Kidney epithelial cell (primary cell): Measurements from ENCODE around the gene SLC9A3. TPM values are rescaled to one million over a fixed set of nuclear protein-coding genes. Genes with fewer than 3 reads are reported as not detected.

Experiments used
- DNase-seq: peaks from one replicate; pipeline ENCODE4 v3.0.0-alpha.2; 2010; ENCODE audit warnings: low read depth
- H3K27me3 ChIP-seq: 2 replicates; pipeline ENCODE4 v1.6.0; 2011; ENCODE audit warnings: low read length; ENCODE audit not compliant: control insufficient read depth, insufficient read depth
- H3K36me3 ChIP-seq: 2 replicates; pipeline ENCODE4 v1.5.1; 2011; ENCODE audit warnings: low read length; ENCODE audit not compliant: control insufficient read depth, insufficient read depth
- H3K4me3 ChIP-seq: 2 replicates; pipeline ENCODE4 v1.5.1; 2011; ENCODE audit warnings: low read depth, mild to moderate bottlenecking, control low read depth, low read length
- CTCF ChIP-seq: IDR thresholded peaks from 2 replicates; pipeline ENCODE4 v1.5.1; 2011; ENCODE audit warnings: mild to moderate bottlenecking, moderate library complexity, low read length, control low read depth, inconsistent platforms; ENCODE audit not compliant: insufficient read depth, poor library complexity, severe bottlenecking
- total RNA-seq: library from RNA; depleted of rRNA; stranded (reverse); fragments of >200 nt; gene quantifications from 2 replicates; pipeline ENCODE4 v1.2.3, GENCODE V29; 2015

SLC9A3 gene
- total RNA-seq, 1 donor from 2014 or later, result 3.6 TPM

DNA sequence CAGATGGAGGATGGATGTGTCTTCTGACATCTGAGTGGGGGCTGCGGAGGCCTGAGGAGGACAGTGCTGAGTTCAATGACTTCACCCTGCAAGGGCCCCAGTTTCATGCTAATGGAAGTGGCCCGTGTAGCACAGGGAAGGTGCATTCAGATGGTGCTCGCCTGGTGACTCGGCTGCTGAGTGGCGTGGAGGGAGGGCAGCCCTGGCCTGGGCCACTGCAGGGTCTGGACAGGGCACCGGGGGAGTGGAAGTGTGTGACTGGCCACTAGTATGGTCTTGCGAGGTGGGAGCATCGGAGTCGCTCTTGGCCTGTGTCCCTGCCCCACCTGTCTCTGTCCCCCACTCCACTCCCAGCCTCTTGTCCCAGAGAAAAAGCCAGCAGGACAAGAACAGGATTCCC lies 1.7 kb upstream of the SLC9A3 start:
- TF ChIP-seq CTCF, result no peak
- H3K27me3 ChIP-seq, result peaks cover 86% of the 10 kb centered on the region
- H3K36me3 ChIP-seq, result no peaks in the 10 kb centered on the region
- H3K4me3 ChIP-seq, result no peak overlapping the region
- no peak for DNase-seq

GRCh38 chr5:524973-525761 lies 918 bp upstream of the SLC9A3 start:
- no peak for DNase-seq
- Histone ChIP-seq H3K27me3 (peaks cover 86% of the 10 kb centered on the region), H3K4me3 (no peak overlapping the region), H3K36me3 (no peaks in the 10 kb centered on the region)
- no peak for TF ChIP-seq CTCF

DNA sequence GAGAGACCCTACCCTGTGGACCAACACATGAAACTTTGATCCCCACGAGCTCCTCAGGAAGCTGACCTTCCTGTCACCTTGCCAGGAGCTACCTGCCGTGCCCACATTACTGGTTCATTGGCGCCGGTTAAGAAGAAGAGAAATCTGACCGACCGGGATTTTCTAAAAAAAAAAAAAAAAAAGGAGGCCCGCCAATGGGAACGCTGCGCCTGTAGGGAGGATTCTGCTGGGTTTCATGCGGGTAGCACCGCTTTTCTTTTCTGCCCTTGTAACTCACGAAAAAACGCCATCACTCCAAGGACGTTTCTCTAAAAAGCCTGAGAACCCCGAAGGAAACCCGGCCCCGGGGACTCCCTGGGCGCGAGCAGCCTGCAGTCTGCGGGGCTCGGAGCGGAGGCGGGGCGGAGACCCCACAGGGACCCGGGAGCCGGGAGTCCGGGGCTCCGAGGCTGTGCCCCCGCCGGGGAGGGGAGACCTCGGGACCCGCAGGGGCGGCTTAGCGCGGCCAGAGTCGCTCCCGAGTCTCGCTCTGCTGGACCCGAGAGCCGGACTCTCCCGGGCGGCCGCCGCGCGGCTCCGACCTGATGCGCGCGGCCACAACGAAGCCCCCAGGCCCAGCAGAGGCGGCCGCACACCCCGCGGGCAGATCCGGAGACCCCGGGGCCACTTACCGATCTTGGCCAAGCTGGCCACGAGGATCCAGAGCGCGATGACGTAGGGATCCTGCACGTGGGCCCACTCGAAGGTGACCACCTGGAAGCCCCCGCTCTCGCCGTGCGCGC lies 617 bp downstream of the SLC9A3 start:
- H3K36me3 ChIP-seq, result no peaks in the 10 kb centered on the region
- TF ChIP-seq CTCF, result no peak

DNA sequence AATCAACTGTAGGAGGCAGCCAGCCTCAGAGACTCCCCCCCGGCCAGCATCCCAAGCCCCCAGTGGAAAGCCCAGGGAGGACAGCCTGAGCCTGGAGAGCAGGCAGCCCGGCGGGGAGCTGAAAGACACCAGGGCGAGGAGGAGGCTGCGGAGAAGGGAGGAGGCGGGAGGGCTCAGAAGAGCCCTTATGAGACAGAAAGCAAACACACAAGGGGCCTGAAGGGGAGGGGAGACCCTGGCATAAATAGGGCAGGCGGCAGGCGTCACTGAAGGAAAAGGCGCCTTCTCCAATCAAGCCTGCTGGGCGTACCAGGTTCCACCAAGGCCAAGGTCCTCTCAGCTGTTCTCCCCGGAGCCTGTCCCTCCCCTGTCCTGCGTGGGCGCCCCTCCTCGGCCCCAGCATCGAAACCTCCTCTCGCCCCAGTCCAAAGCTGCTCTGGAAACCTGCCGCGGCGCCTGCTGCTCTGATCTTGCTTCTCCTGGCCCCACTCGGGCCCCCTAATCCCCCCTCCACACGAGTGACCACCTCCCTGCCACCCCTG lies 1.3 kb downstream of the SLC9A3 start:
- H3K27me3 ChIP-seq, result peaks cover 74% of the 10 kb centered on the region
- no peak for TF ChIP-seq CTCF
- DNase-seq, result no peak
- H3K4me3 ChIP-seq, result no peak overlapping the region
- no peaks in the 10 kb centered on the region for H3K36me3 ChIP-seq

More for the DNA sequence above, 617 bp downstream of the SLC9A3 start:
- peaks cover 79% of the 10 kb centered on the region for H3K27me3 ChIP-seq
- DNase-seq, result no peak
- no peak overlapping the region for H3K4me3 ChIP-seq

GRCh38 chr5:522116-522515 lies 2.1 kb downstream of the SLC9A3 start:
- no peak for DNase-seq
- no peaks in the 10 kb centered on the region for H3K36me3 ChIP-seq
- no peak for TF ChIP-seq CTCF
- H3K27me3 ChIP-seq, result peaks cover 67% of the 10 kb centered on the region
- no peak overlapping the region for H3K4me3 ChIP-seq
